HFF-Myc (cell line): ENCODE measurements around the gene PPIAL4G.
"Not testable (repeated sequence)": the region's sequence is repeated elsewhere in the genome, so short reads cannot be mapped to it uniquely, and the experiment has no call there.

Experiments used
- DNase-seq: peaks from one replicate; pipeline ENCODE4 v3.0.0-alpha.2; 2011; ENCODE audit warnings: low read depth; ENCODE audit errors: extremely low read depth
- H3K4me3 ChIP-seq: replicated peaks from 2 replicates; pipeline ENCODE4 v1.5.1; 2011; ENCODE audit warnings: low read depth, mild to moderate bottlenecking, control low read depth, low read length

PPIAL4G gene

GRCh38 chr1:148483029-148483428 lies at the start of gene PPIAL4G:
Gene PPIAL4G, minus strand, starts transcription at chr1:148483302. Its CDS starts 50 bp downstream, at chr1:148483252.
- H3K4me3 ChIP-seq, DNase-seq: not testable (repeated sequence)

DNA sequence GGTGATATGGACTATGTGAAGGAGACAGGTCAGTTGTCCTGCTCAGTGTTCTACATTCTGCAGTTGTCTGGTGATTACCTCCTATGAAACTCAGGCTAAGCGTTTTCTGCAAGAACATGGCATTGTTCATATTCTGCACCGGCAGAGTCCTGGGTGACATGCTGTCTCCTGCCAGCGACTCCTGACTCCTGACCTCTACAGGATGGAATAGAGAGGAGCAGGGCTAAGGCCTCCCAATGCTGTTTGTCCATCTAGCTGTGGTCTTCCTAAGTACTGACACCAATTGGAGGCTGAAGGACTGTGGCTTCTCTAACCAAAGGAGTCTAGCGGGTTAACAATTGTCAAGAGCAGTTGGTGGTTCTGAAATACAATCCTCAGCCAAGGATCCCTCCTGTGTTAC lies 49.1 kb upstream of the PPIAL4G start:
- not testable (repeated sequence) for DNase-seq, H3K4me3 ChIP-seq

- H3K4me3 ChIP-seq = not testable (repeated sequence)
Measured at GRCh38 chr1:148529101-148529567, 46.0 kb upstream of the PPIAL4G start.

DNA sequence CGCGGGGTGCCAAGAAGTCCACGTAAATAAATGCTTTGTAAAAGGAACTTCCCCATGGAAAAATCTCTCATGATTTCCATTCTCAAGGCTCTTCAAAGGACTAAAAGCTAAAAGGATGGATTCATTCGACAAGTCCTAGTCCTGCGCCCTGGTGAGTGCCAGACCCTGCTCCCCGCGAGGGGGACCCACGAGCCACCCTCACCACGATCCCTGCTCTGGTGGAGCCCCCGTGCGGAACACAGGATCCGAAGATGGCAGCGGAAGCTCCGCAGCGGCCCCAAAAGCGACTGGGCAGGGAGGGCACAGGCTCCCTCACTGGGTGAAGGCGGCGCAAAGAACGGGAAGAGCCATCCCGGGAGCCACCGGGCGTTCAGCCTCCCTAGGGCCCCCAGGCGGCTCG lies 45.5 kb upstream of the PPIAL4G start:
- not testable (repeated sequence) for DNase-seq, H3K4me3 ChIP-seq

More at GRCh38 chr1:148529101-148529567, 46.0 kb upstream of the PPIAL4G start:
- DNase-seq = peak; percentile 50

- H3K4me3 ChIP-seq, DNase-seq: not testable (repeated sequence)
Measured at GRCh38 chr1:148526587-148526986, 43.5 kb upstream of the PPIAL4G start.

DNA sequence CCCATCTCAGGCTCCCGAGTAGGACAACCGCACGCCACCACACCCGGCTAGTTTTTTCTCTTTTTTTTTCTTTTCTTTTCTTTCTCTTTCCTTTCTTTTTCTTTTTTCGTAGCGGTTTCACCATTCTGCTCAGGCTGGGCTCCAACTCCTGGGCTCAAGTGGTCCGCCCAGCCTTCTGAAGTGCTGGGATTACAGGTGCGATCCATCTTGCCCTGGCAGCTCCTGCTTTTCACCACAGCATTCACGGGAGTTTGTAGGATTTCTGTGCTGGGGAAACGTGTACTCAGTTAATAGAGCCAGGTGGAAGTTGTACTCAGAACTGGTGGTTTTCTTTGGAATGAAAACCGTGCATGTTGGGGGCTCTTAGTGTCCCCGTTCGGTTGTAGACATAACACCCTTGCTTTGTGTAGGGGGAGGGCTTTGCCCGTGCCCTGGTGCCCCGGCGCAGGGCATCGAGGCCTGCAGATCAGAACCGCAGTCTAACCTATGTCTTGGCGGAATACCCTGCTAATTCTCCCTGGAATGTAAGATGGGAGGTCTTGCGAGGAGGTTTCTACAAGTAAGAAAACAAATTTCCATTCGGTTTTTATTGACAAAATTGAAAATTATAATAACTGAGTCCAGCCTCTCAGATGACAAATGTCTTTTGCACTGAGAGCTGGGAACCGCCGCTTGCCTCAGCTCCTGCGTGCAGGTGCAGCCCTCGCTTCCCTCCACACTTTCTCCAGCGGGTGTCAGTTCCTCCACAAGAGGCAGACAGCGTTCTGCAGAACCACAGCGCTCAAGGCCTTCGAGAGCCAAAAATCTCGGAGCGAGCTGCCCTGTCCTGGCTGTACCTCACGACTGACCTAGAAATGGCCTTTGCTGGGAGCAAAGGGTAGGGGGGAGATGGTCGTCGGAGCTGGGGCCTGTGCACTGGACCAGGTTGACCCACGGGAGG lies 40.4 kb upstream of the PPIAL4G start:
- not testable (repeated sequence) for H3K4me3 ChIP-seq, DNase-seq

GRCh38 chr1:148522561-148523204 lies 39.6 kb upstream of the PPIAL4G start:
- peak; percentile 97 for DNase-seq
- H3K4me3 ChIP-seq = peak overlapping the region; percentile 23; the same call in 1 of the 2 replicates

DNA sequence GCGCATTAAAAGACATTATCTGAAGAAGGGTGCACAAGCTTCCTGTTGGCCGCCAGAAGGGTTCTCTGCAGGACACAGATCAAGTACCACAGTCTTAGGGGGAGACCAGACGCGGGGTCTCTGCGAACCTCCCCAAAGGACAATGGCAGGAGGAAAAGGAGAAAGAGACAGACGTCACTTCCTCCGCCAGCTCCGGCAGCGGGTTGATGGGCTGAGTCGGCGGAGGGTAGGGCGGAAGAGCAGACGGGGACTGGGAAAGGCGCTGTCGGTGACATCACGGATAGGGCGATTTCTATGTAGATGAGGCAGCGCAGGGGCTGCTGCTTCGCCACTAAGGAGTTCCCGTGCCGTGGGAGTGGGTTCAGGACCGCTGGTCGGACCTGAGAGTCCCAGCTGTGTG lies 39.0 kb upstream of the PPIAL4G start:
- DNase-seq = peak; percentile 35

GRCh38 chr1:148514310-148514709 lies 31.2 kb upstream of the PPIAL4G start:
- H3K4me3 ChIP-seq, DNase-seq: not testable (repeated sequence)

More for the DNA sequence above, 39.0 kb upstream of the PPIAL4G start:
- H3K4me3 ChIP-seq = not testable (repeated sequence)

GRCh38 chr1:148512571-148513184 lies 29.6 kb upstream of the PPIAL4G start:
- H3K4me3 ChIP-seq, DNase-seq: not testable (repeated sequence)

DNA sequence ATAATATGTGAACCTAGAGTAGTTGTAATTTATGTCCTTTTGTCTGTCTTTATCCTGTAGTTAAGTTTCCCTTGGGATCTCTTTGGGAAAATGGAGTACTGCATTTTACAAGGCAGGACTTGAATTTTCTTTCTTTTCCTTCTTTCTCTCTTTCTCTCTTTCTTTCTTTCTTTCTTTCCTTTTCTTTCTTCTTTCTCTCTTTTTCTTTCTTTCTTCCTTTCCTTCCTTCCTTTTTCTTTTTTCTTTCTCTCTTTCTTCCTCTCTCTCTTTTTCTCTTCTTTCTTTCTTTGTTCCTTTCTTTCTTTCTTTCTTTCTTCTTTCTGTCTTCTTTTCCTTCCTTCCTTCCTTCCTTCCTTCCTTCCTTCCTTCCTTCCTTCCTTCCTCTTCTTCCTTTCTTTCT lies 10.8 kb upstream of the PPIAL4G start:
- H3K4me3 ChIP-seq, DNase-seq: not testable (repeated sequence)

DNA sequence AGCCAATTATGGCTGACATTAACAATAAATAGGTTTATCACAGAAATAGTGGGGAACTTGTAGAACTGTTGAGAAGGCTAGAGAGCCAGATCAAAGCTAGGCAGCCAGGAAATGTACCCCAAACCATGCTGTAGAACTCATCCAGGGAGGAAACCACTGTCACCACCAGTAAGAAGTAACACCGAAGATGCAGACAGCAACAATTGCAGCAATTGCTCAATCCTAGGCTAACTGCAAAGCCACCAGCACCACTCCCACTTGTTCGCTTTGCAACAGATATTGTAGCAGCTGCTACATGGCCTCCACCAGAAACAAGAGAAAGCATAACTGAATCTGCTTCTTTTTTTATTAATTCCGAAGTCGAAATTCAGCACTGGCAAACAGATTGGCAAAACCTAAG lies 2.0 kb downstream of the PPIAL4G start:
- DNase-seq, H3K4me3 ChIP-seq: not testable (repeated sequence)

GRCh38 chr1:148459694-148460093 lies 23.4 kb downstream of the PPIAL4G start:
- DNase-seq = not testable (repeated sequence)
- H3K4me3 ChIP-seq = peak overlapping the region; percentile 50

DNA sequence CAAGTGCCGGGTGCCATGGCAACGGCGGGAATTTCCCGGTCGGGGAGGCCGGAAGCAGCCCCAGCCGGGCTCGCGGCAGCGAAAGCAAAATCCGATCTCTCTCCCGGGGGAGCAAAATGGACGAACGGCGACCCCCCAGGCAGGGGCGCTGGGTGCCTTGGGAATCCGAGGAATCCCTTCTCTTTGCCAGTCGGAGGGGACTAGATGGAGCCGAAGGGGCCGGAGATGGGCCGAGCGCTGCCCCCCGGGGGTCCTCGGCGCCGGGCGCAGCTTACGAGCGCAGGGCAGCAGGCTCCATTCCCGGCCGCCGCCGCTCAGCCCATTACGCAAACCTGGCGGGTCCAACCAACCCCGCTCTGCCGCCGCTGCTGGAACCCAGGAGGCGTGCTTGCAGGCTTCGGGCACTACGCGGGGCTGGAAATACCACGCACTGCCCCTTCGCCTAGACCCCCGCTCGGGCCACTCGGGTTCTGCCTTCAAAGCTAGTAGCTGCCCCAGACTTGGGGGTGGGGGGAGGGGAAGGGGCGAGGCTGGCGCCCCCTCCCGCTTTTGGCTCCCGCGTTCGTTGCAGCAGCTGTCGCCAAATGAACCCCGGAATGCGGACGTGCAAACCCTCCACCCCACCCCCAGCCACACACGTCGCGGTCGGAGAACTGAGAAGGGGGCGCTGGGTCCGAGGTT lies 24.1 kb downstream of the PPIAL4G start:
- peak overlapping the region; percentile 50 for H3K4me3 ChIP-seq
- DNase-seq = not testable (repeated sequence)

- not testable (repeated sequence) for DNase-seq
- peak overlapping the region; percentile 35 for H3K4me3 ChIP-seq
Measured at GRCh38 chr1:148458398-148458797, 24.7 kb downstream of the PPIAL4G start.

DNA sequence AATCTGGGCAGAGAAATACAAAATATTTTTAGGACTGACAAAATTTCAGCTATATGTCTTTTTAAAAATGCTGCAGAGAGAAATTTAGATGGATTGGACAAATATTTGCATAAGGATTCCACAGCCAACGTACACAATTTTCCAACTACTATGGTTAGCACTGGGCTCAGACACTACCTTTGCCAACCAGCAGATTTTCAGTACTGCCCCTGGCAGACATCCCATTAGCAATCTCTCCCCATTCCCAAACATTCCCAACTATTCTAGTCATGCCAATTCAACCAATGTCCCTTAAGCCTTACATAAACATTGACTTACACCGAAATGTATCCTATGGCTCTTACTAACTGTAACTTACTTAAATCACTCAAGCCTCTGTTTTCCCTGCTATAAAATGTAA lies 30.3 kb downstream of the PPIAL4G start:
- H3K4me3 ChIP-seq, DNase-seq: not testable (repeated sequence)

DNA sequence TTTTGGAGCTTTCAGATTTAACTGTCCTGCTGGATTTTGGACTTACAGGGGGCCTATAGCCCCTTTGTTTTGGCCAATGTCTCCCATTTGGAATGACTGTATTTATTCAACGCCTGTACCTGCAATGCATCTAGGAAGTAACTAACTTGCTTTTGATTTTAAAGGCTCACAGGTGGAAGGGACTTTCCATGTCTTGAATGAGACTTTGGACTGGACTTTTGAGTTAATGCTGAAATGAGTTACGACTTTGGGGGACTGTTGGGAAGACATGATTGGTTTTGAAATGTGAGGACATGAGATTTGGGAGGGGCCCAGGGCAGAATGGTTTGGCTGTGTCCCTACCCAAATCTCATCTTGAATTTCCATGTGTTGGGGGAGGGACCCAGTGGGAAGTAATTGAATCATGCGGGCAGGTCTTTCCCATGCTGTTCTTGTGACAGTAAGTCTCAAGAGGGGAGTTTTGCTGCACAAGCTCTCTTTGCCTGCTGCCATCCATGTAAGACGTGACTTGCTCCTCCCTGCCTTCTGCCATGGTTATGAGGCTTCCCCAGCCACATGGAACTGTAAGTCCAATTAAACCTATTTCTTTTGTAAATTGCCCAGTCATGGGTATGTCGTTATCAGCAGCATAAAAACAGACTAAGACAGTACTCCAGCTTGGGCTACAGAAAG lies 43.3 kb downstream of the PPIAL4G start:
- H3K4me3 ChIP-seq, DNase-seq: not testable (repeated sequence)
